ENCODE measurements around the gene PRSS2.
"Not testable (repeated sequence)": the region's sequence is repeated elsewhere in the genome, so short reads cannot be mapped to it uniquely, and the experiment has no call there.

The PRSS2 gene

GRCh38 chr7:142770661-142771352 is at the start of gene PRSS2:
PRSS2 (plus strand) TSS chr7:142770970; CDS start chr7:142770983, 13 bp downstream.
- DNase-seq (ENCODE audit: insufficient read length, low spot score): no peak
- no peak for TF ChIP-seq CTCF (IDR thresholded peaks at IDR 0.05; ENCODE audit: insufficient read depth, missing control alignments)
- no peak for FAIRE-seq

GRCh38 chr7:142720986-142721385 is 49.8 kb upstream of the PRSS2 start:
- no peak for DNase-seq (ENCODE audit: insufficient read length, low spot score)
- FAIRE-seq: no peak
- no peak for TF ChIP-seq CTCF (IDR thresholded peaks at IDR 0.05; ENCODE audit: insufficient read depth, missing control alignments)

- no peak for DNase-seq (ENCODE audit: insufficient read length, low spot score)
- no peak for TF ChIP-seq CTCF (IDR thresholded peaks at IDR 0.05; ENCODE audit: insufficient read depth, missing control alignments)
- FAIRE-seq: no peak
Measured at GRCh38 chr7:142722248-142722794, 48.4 kb upstream of the PRSS2 start.

GRCh38 chr7:142733271-142733670 is 37.5 kb upstream of the PRSS2 start:
- no peak for TF ChIP-seq CTCF (IDR thresholded peaks at IDR 0.05; ENCODE audit: insufficient read depth, missing control alignments)
- FAIRE-seq: no peak
- DNase-seq (ENCODE audit: insufficient read length, low spot score): no peak

GRCh38 chr7:142739923-142740492 is 30.8 kb upstream of the PRSS2 start:
- TF ChIP-seq CTCF (IDR thresholded peaks at IDR 0.05; ENCODE audit: insufficient read depth, missing control alignments): no peak
- DNase-seq (ENCODE audit: insufficient read length, low spot score): no peak
- no peak for FAIRE-seq

GRCh38 chr7:142740786-142741185 is 30.0 kb upstream of the PRSS2 start:
- DNase-seq (ENCODE audit: insufficient read length, low spot score) (no peak), FAIRE-seq (no peak)
- no peak for TF ChIP-seq CTCF (IDR thresholded peaks at IDR 0.05; ENCODE audit: insufficient read depth, missing control alignments)

GRCh38 chr7:142741932-142742331 is 28.8 kb upstream of the PRSS2 start:
- not testable (repeated sequence) for DNase-seq (ENCODE audit: insufficient read length, low spot score); FAIRE-seq
